Limb (tissue), 2 donors: ENCODE measurements around the gene CCNH.

ENCODE experiments used
- DNase-seq, 2 donors: peaks; one replicate each; pipeline ENCODE4 v3.0.0-alpha.2; 2016; ENCODE audit errors: extremely low spot score in 2 of 2

Gene CCNH

GRCh38 chr5:87361536-87362213 lies 51.1 kb downstream of the CCNH start:
- no peak for DNase-seq

- DNase-seq, result no peak
Measured at GRCh38 chr5:87361031-87361445, 51.7 kb downstream of the CCNH start.

- no peak for DNase-seq
Measured at GRCh38 chr5:87360132-87360531, 52.6 kb downstream of the CCNH start.

- DNase-seq, result no peak
Measured at GRCh38 chr5:87359106-87359505, 53.6 kb downstream of the CCNH start.

GRCh38 chr5:87354496-87354895 lies 58.2 kb downstream of the CCNH start:
- no peak for DNase-seq

GRCh38 chr5:87347841-87348240 lies 64.9 kb downstream of the CCNH start:
- no peak for DNase-seq

- no peak for DNase-seq
Measured at GRCh38 chr5:87347272-87347671, 65.5 kb downstream of the CCNH start.
